HepG2 (cell line): ENCODE data around the gene JUND. TPM values are rescaled to one million over a fixed set of nuclear protein-coding genes. Genes with fewer than 3 reads are reported as not detected.
A peak's percentile ranks its signal among the peaks of the same experiment; 100 is the strongest.

Source experiments
- CHD2 ChIP-seq: IDR thresholded peaks from 2 replicates; pipeline ENCODE4 v1.6.1; 2011; ENCODE audit warnings: low read depth, low read length, improper control_type of control experiment
- CREBL2 ChIP-seq: sonication (generic); formaldehyde crosslinking; IDR thresholded peaks from 2 replicates; pipeline ENCODE4 v1.8.1; 2023; ENCODE audit warnings: missing genetic modification reagents, mild to moderate bottlenecking, borderline replicate concordance
- ERF ChIP-seq: IDR thresholded peaks from 2 replicates; pipeline ENCODE4 v1.6.1; 2018; ENCODE audit warnings: missing biosample characterization, missing genetic modification reagents
- FOXK1 ChIP-seq: sonication (generic); formaldehyde crosslinking; IDR thresholded peaks from 2 replicates; pipeline ENCODE4 v1.4.0; 2020; ENCODE audit warnings: low read depth, missing genetic modification reagents, borderline replicate concordance
- GTF3A ChIP-seq: sonication (generic); formaldehyde crosslinking; conservative IDR thresholded peaks from 2 replicates; pipeline ENCODE4 v1.4.0; 2020; ENCODE audit warnings: mild to moderate bottlenecking, missing genetic modification reagents
- HNRNPK ChIP-seq: fragments of 200-400 bp; formaldehyde crosslinking; IDR thresholded peaks from 2 replicates; pipeline ENCODE4 v1.6.1; 2018; ENCODE audit warnings: low read length, low read depth, moderate library complexity, mild to moderate bottlenecking; ENCODE audit not compliant: poor library complexity, severe bottlenecking
- HOXA9 ChIP-seq: sonication (generic); formaldehyde crosslinking; IDR thresholded peaks from 2 replicates; pipeline ENCODE4 v1.8.1; 2022; ENCODE audit warnings: missing genetic modification reagents, mild to moderate bottlenecking, moderate library complexity, borderline replicate concordance
- MAX ChIP-seq: IDR thresholded peaks from 2 replicates; pipeline ENCODE4 v1.6.1; 2012; ENCODE audit warnings: inconsistent platforms
- MIER3 ChIP-seq: IDR thresholded peaks from 2 replicates; pipeline ENCODE4 v1.6.1; 2016; ENCODE audit warnings: missing compliant biosample characterization, borderline replicate concordance
- MYNN ChIP-seq: sonication (generic); formaldehyde crosslinking; IDR thresholded peaks from 2 replicates; pipeline ENCODE4 v1.4.0; 2020; ENCODE audit warnings: mild to moderate bottlenecking, low read depth, missing genetic modification reagents
- MZF1 ChIP-seq: sonication (generic); formaldehyde crosslinking; IDR thresholded peaks from 2 replicates; pipeline ENCODE4 v1.8.1; 2023; ENCODE audit warnings: mild to moderate bottlenecking, missing genetic modification reagents, borderline replicate concordance
- SCMH1 ChIP-seq: sonication (generic); formaldehyde crosslinking; IDR thresholded peaks from 2 replicates; pipeline ENCODE4 v1.9.0; 2021; ENCODE audit warnings: missing genetic modification reagents, mild to moderate bottlenecking, borderline replicate concordance
- SMARCE1 ChIP-seq: fragments of 450-650 bp; IDR thresholded peaks from 2 replicates; pipeline ENCODE4 v1.6.1; 2017; ENCODE audit warnings: borderline replicate concordance
- SNRNP70 ChIP-seq: fragments of 200-400 bp; formaldehyde crosslinking; IDR thresholded peaks from 2 replicates; pipeline ENCODE4 v1.6.1; 2017; ENCODE audit warnings: mild to moderate bottlenecking, low read depth, low read length, moderate library complexity
- SOX6 ChIP-seq, 2 experiments: fragments of 450-650 bp in 1 of 2; sonication (generic) in 1 of 2; formaldehyde crosslinking in 1 of 2; IDR thresholded peaks; 2 replicates each; pipeline versions ENCODE4 v1.4.0 to v1.6.1; 2017 to 2020; ENCODE audit warnings: antibody characterized with exemption in 1 of 2, mild to moderate bottlenecking in 1 of 2, missing genetic modification reagents in 1 of 2
- TFE3 ChIP-seq: IDR thresholded peaks from 2 replicates; pipeline ENCODE4 v1.6.1; 2016
- ZBTB14 ChIP-seq: sonication (generic); formaldehyde crosslinking; IDR thresholded peaks from 2 replicates; pipeline ENCODE4 v1.4.0; 2020; ENCODE audit warnings: missing genetic modification reagents
- ZBTB33 ChIP-seq: sonication (generic); formaldehyde crosslinking; IDR thresholded peaks from 2 replicates; pipeline ENCODE4 v1.4.0; 2020; ENCODE audit warnings: missing genetic modification reagents
- ZBTB34 ChIP-seq: sonication (generic); formaldehyde crosslinking; IDR thresholded peaks from 2 replicates; pipeline ENCODE4 v1.8.0; 2022; ENCODE audit warnings: mild to moderate bottlenecking, missing genetic modification reagents
- ZNF17 ChIP-seq: sonication (generic); formaldehyde crosslinking; IDR thresholded peaks from 2 replicates; pipeline ENCODE4 v1.5.0; 2020; ENCODE audit warnings: mild to moderate bottlenecking, missing genetic modification reagents
- ZNF263 ChIP-seq: sonication (generic); formaldehyde crosslinking; IDR thresholded peaks from 2 replicates; pipeline ENCODE4 v1.4.0; 2020; ENCODE audit warnings: missing genetic modification reagents
- ZNF30 ChIP-seq: sonication (generic); formaldehyde crosslinking; IDR thresholded peaks from 2 replicates; pipeline ENCODE4 v1.5.0; 2020; ENCODE audit warnings: mild to moderate bottlenecking, missing genetic modification reagents
- ZNF605 ChIP-seq: sonication (generic); formaldehyde crosslinking; IDR thresholded peaks from 2 replicates; pipeline ENCODE4 v1.8.0; 2022; ENCODE audit warnings: mild to moderate bottlenecking, missing genetic modification reagents
- polyA plus RNA-seq, 8 experiments: library from polyadenylated mRNA; depleted of rRNA in 3 of 8; stranded (reverse) in 7 of 8; unstranded in 1 of 8; fragments of >200 nt; fragmentation: Illumina TruSeq in 4 of 8; extraction: Trizol in 4 of 8; gene quantifications; 2 replicates each; pipeline versions ENCODE4 v1.2.1 to v1.2.3, GENCODE V29; 2011 to 2016; ENCODE audit warnings: low read depth in 4 of 8, missing spikeins in 1 of 8, mixed read lengths in 1 of 8; ENCODE audit not compliant: insufficient read depth in 1 of 8
- total RNA-seq, 5 experiments: library from RNA; depleted of rRNA; stranded (reverse); fragments of >200 nt; fragmentation: Illumina TruSeq; extraction: Trizol; gene quantifications; 2 replicates each; pipeline ENCODE4 v1.2.3, GENCODE V29; 2016; ENCODE audit warnings: low read depth in 1 of 5

Gene JUND
- total and polyA plus RNA-seq, 2 of the 13 experiments (the other 11 are each of a cell fraction or from before 2014, with no cell fraction given) = 41.2 to 59.8 TPM

GRCh38 chr19:18280247-18281081, 958 bp downstream of the JUND start (continued):
- TF ChIP-seq ZBTB34 (CRISPR knock-in tag) = no peak
- TF ChIP-seq FOXK1 (CRISPR knock-in tag) = no peak
- TF ChIP-seq MZF1 (CRISPR knock-in tag) = no peak
- TF ChIP-seq MAX = peak; percentile 44; the same call in 1 of the 2 replicates
- TF ChIP-seq ERF = peak; percentile 38; the same call in 1 of the 2 replicates
- no peak for TF ChIP-seq GTF3A (CRISPR knock-in tag)
- no peak for TF ChIP-seq SOX6 (IDR thresholded peaks at IDR 0.05)
- TF ChIP-seq SOX6 (CRISPR knock-in tag; IDR thresholded peaks at IDR 0.05) = no peak
- TF ChIP-seq MYNN (CRISPR knock-in tag) = no peak
- no peak for TF ChIP-seq SMARCE1
- no peak for TF ChIP-seq ZNF605 (CRISPR knock-in tag)
- peak; percentile 69 for TF ChIP-seq HNRNPK
- TF ChIP-seq CREBL2 (CRISPR knock-in tag) = no peak
- no peak for TF ChIP-seq ZNF17 (CRISPR knock-in tag)
- TF ChIP-seq TFE3 = peak; percentile 39; the same call in 1 of the 2 replicates
- peak; percentile 30; the same call in 1 of the 2 replicates for TF ChIP-seq ZNF263 (CRISPR knock-in tag)
- TF ChIP-seq SCMH1 (CRISPR knock-in tag) = no peak
- no peak for TF ChIP-seq CHD2
- peak; percentile 37; the same call in 1 of the 2 replicates for TF ChIP-seq ZNF30 (CRISPR knock-in tag)
- no peak for TF ChIP-seq MIER3 (CRISPR knock-in tag)
- peak; percentile 67; the same call in 1 of the 2 replicates for TF ChIP-seq ZBTB14 (CRISPR knock-in tag)
- no peak for TF ChIP-seq ZBTB33 (CRISPR knock-in tag)
- TF ChIP-seq HOXA9 = peak; percentile 35; the same call in 1 of the 2 replicates
- TF ChIP-seq SNRNP70 = no peak
